Embryonic facial prominence (tissue), 1 donor: ENCODE measurements around the gene MX1.

Experiments
- DNase-seq: peaks from one replicate; pipeline ENCODE4 v3.0.0-alpha.2; 2016; ENCODE audit errors: extremely low spot score

MX1 gene

DNA sequence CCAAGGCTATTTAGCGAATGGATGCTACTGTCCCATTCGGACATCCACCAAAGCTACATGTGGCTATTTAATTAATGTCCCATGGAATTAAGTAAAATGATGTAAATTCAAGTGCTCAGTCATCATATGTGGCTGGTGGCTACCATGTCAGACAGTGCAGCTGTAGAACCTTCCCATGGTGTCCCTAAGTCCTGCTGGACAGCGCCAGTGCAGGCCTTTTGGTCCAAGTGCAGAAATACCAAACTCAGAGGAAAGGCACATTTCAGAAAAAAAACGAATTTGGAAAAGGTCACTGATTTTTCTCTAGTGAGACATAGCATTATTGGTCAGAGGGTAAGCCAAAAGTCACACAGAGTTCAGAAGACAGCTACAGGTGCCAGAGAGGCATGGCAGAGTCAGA, 64.3 kb downstream of the MX1 start:
- DNase-seq: no peak

GRCh38 chr21:41491412-41491811, 65.4 kb downstream of the MX1 start:
- DNase-seq: no peak

GRCh38 chr21:41494242-41494641, 68.2 kb downstream of the MX1 start:
- no peak for DNase-seq

GRCh38 chr21:41497008-41497407, 71.0 kb downstream of the MX1 start:
- DNase-seq: no peak

DNA sequence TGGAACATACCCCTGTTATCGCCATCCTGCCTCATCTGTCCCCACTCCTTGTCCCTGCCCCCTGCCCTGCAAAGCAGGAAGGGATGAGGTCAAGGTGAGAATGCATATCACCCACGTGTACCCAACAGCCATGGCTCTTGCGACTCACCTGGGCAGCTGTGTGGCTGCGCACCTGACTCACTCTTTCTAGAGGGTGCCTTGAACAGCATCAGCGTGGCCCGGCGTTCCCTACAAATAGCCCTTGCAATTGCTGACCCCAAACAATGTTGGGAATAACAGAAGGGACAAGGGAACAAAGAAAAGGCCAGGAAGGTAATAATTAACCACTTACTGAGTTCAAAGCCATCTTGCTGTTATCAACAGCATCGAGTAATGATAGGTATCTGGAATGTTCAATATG, 71.7 kb downstream of the MX1 start:
- DNase-seq: no peak

DNA sequence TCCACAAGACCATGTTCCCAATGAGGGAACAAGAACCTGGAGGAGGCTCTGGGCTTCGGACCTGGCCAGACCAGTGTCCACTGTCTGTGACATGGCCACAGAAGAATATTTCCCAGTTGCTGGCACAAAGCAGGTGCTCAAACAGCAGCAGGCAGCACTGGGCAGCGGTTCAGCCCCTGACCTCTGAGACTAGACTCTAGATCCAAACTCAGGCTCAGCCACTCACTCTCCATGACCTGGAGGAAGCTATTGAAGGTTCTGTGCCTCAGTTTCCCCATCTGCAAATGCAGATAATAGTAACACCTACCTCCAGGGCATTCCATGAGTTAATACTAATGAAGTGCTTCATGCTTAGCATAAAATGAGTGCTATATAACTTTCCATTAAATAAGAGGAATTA, 73.9 kb downstream of the MX1 start:
- DNase-seq: no peak

DNA sequence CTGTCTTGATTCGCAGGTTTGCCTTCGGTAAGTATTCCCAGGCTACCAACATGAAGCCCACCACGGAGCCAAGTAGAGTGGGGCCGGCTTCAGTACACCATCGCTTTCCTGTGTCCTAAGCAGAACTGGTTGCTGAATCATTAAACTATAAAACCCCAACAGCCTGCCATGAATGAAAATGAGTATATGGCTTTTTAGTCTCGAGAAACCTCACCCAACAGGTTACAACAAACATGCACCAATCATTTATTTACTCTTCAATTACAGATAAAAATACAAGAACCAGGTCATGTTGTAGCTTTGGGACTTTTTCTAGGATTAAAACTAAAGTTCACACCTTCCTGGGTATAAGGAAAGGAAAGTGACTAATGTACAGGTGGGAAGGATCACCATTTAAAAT, 74.3 kb downstream of the MX1 start:
- DNase-seq: no peak

- no peak for DNase-seq
Observed at GRCh38 chr21:41500931-41501381, 74.9 kb downstream of the MX1 start.

DNA sequence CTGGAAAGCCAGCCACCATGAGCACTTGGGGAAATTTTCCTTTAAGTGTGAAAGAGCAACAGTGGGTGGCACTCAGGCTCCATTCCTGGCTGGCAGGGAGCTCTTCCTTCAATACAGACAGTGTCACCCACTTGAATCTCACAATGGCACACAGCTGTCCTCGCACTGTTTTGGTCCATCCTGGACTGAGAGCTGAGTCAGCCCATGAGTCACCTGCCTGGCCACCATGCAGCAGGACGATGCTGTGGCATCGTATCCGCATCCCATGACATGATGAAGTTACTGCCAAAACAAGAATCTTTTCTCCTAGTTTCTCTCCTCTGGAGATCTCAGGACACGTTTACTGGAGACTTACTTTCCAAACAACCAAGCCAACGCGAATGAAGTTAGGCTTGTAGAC, 75.9 kb downstream of the MX1 start:
- DNase-seq: no peak

GRCh38 chr21:41503331-41503730, 77.3 kb downstream of the MX1 start:
- no peak for DNase-seq

GRCh38 chr21:41504030-41504429, 78.0 kb downstream of the MX1 start:
- no peak for DNase-seq

- DNase-seq: no peak
Observed at GRCh38 chr21:41506005-41506594, 80.1 kb downstream of the MX1 start.

GRCh38 chr21:41506611-41507520, 80.8 kb downstream of the MX1 start:
- no peak for DNase-seq

- no peak for DNase-seq
Observed at GRCh38 chr21:41507521-41508414, 81.7 kb downstream of the MX1 start, which contains the start of gene TMPRSS2. Gene TMPRSS2, minus strand, starts transcription at chr21:41508158. Its CDS starts 10,025 bp downstream, at chr21:41498133.

- no peak for DNase-seq
Observed at GRCh38 chr21:41508415-41509144, 82.5 kb downstream of the MX1 start.
